Tibial nerve (tissue), 4 donors: Measurements from ENCODE around the gene MACF1. TPM values are rescaled to one million over a fixed set of nuclear protein-coding genes. Genes with fewer than 3 reads are reported as not detected.

Experiments
- DNase-seq, 2 donors: peaks; one replicate each; pipeline ENCODE4 v3.0.0-alpha.2; 2019; ENCODE audit warnings: low spot score in 2 of 2
- H3K27ac ChIP-seq, 4 donors: fragments of 200-600 bp; sonication (generic) in 3 of 4; one replicate each; pipeline ENCODE4 v1.5.1; 2017 to 2019; ENCODE audit warnings: mild to moderate bottlenecking in 1 of 4
- H3K27me3 ChIP-seq, 2 donors: fragments of 200-600 bp; sonication (generic) in 1 of 2; one replicate each; pipeline versions ENCODE4 v1.5.1 to v1.6.0; 2017 to 2019
- H3K36me3 ChIP-seq, 3 donors: fragments of 200-600 bp; sonication (generic); one replicate each; pipeline ENCODE4 v1.5.1; 2018 to 2019
- H3K4me1 ChIP-seq, 4 donors: fragments of 200-600 bp; sonication (generic) in 3 of 4; one replicate each; pipeline ENCODE4 v1.5.1; 2017 to 2019
- H3K4me3 ChIP-seq, 4 donors: fragments of 200-600 bp; sonication (generic) in 3 of 4; one replicate each; pipeline ENCODE4 v1.5.1; 2017 to 2019; ENCODE audit warnings: mild to moderate bottlenecking in 1 of 4, moderate library complexity in 1 of 4
- H3K9me3 ChIP-seq, 4 donors: fragments of 200-600 bp; sonication (generic) in 3 of 4; one replicate each; pipeline ENCODE4 v1.5.1; 2017 to 2019
- CTCF ChIP-seq, 5 experiments: fragments of 200-600 bp in 3 of 5; fragments of 450-650 bp in 2 of 5; sonication (generic) in 3 of 5; IDR thresholded peaks; one replicate each; pipeline ENCODE4 v1.5.1; 2016 to 2019; ENCODE audit warnings: antibody characterized with exemption in 5 of 5, mild to moderate bottlenecking in 3 of 5, moderate library complexity in 2 of 5
- EP300 ChIP-seq, 2 donors: sonication (generic); formaldehyde crosslinking; IDR thresholded peaks; one replicate each; pipeline ENCODE4 v1.6.1; 2017; ENCODE audit warnings: antibody characterized with exemption in 2 of 2, mild to moderate bottlenecking in 1 of 2
- POLR2A ChIP-seq, 2 donors: fragments of 450-650 bp; IDR thresholded peaks; one replicate each; pipeline ENCODE4 v1.6.1; 2017; ENCODE audit warnings: antibody characterized with exemption in 2 of 2, mild to moderate bottlenecking in 2 of 2, moderate library complexity in 2 of 2
- WGBS, 2 donors: methylation state at CpG; one replicate each; pipeline ENCODE4 v1.1.5; 2018; 5-methylcytosine and 5-hydroxymethylcytosine counted together
- total RNA-seq, 4 donors: library from RNA; depleted of rRNA; stranded (reverse); fragments of >200 nt; gene quantifications; one replicate each; pipeline ENCODE4 v1.1.0, GENCODE V29; 2016

MACF1 gene
- total RNA-seq, 4 donors from 2014 or later = 214 to 296 (median 244) TPM

- no peak overlapping the region for H3K27ac ChIP-seq
- no peaks in the 10 kb centered on the region for H3K27me3 ChIP-seq
- H3K4me3 ChIP-seq = no peak overlapping the region
- TF ChIP-seq POLR2A (IDR thresholded peaks at IDR 0.05) = no peak
- peak in 1 of 5 experiments; percentile 9 for TF ChIP-seq CTCF (IDR thresholded peaks at IDR 0.05)
- TF ChIP-seq EP300 (IDR thresholded peaks at IDR 0.05) = no peak
- H3K36me3 ChIP-seq = peaks cover 0 to 63% (median 9%) of the 10 kb centered on the region in 3 donors
- no peak for DNase-seq
- 29 to 44% methylated on average over 2 of the region's 2 CpGs for WGBS, 2 donors
- no peaks in the 10 kb centered on the region for H3K9me3 ChIP-seq
- no peaks in the 10 kb centered on the region for H3K4me1 ChIP-seq
Measured at GRCh38 chr1:39378377-39378776, 173.9 kb downstream of the MACF1 start.

GRCh38 chr1:39379187-39379586 is 174.7 kb downstream of the MACF1 start:
- H3K27ac ChIP-seq = no peak overlapping the region
- H3K4me1 ChIP-seq = no peaks in the 10 kb centered on the region
- no peaks in the 10 kb centered on the region for H3K9me3 ChIP-seq
- no peaks in the 10 kb centered on the region for H3K27me3 ChIP-seq
- H3K36me3 ChIP-seq = peaks cover 0 to 55% (median 9%) of the 10 kb centered on the region in 3 donors
- no peak overlapping the region for H3K4me3 ChIP-seq
- 60 to 85% methylated on average over 2 of the region's 2 CpGs for WGBS, 2 donors
- DNase-seq = no peak
- TF ChIP-seq CTCF (IDR thresholded peaks at IDR 0.05) (no peak), POLR2A (IDR thresholded peaks at IDR 0.05) (no peak), EP300 (IDR thresholded peaks at IDR 0.05) (no peak)

GRCh38 chr1:39380036-39380435 is 175.5 kb downstream of the MACF1 start:
- Histone ChIP-seq H3K4me3 (no peak overlapping the region), H3K4me1 (no peaks in the 10 kb centered on the region), H3K27me3 (no peaks in the 10 kb centered on the region), H3K9me3 (no peaks in the 10 kb centered on the region), H3K27ac (no peak overlapping the region), H3K36me3 (peaks cover 0 to 50% (median 9%) of the 10 kb centered on the region in 3 donors)
- DNase-seq = no peak
- TF ChIP-seq EP300 (IDR thresholded peaks at IDR 0.05) (no peak), POLR2A (IDR thresholded peaks at IDR 0.05) (no peak), CTCF (IDR thresholded peaks at IDR 0.05) (no peak)

GRCh38 chr1:39381839-39382238 is 177.3 kb downstream of the MACF1 start:
- TF ChIP-seq EP300 (IDR thresholded peaks at IDR 0.05) = no peak
- no peak for TF ChIP-seq POLR2A (IDR thresholded peaks at IDR 0.05)
- TF ChIP-seq CTCF (IDR thresholded peaks at IDR 0.05) = no peak
- Histone ChIP-seq H3K4me3 (no peak overlapping the region), H3K27me3 (no peaks in the 10 kb centered on the region), H3K4me1 (no peaks in the 10 kb centered on the region), H3K36me3 (peaks cover 0 to 56% (median 15%) of the 10 kb centered on the region in 3 donors), H3K9me3 (no peaks in the 10 kb centered on the region), H3K27ac (no peak overlapping the region)
- WGBS, 2 donors = 37 to 38% methylated on average over 5 of the region's 5 CpGs
- DNase-seq = no peak

GRCh38 chr1:39384305-39384704 is 179.8 kb downstream of the MACF1 start:
- no peak for DNase-seq
- 72 to 76% methylated on average over 2 of the region's 2 CpGs for WGBS, 2 donors
- H3K4me3 ChIP-seq = no peak overlapping the region
- H3K4me1 ChIP-seq = no peaks in the 10 kb centered on the region
- TF ChIP-seq CTCF (IDR thresholded peaks at IDR 0.05) (no peak), EP300 (IDR thresholded peaks at IDR 0.05) (no peak), POLR2A (IDR thresholded peaks at IDR 0.05) (no peak)
- H3K36me3 ChIP-seq = peaks cover 0 to 66% (median 22%) of the 10 kb centered on the region in 3 donors
- H3K27me3 ChIP-seq = no peaks in the 10 kb centered on the region
- no peaks in the 10 kb centered on the region for H3K9me3 ChIP-seq
- H3K27ac ChIP-seq = no peak overlapping the region
